Mucosa of stomach (tissue), 1 donor: ENCODE measurements around the gene TCFL5.

Experiments
- H3K27me3 ChIP-seq: one replicate; pipeline ENCODE4 v1.7.0; 2013; ENCODE audit warnings: mild to moderate bottlenecking, low read length; ENCODE audit not compliant: control insufficient read depth, insufficient read depth
- H3K36me3 ChIP-seq: one replicate; pipeline ENCODE4 v1.7.0; 2013; ENCODE audit warnings: low read length; ENCODE audit not compliant: control insufficient read depth, insufficient read depth
- H3K4me1 ChIP-seq: one replicate; pipeline ENCODE4 v1.7.0; 2013; ENCODE audit warnings: mild to moderate bottlenecking, low read length; ENCODE audit not compliant: control insufficient read depth, insufficient read depth
- H3K4me3 ChIP-seq: one replicate; pipeline ENCODE4 v1.7.0; 2013; ENCODE audit warnings: low read length
- H3K9ac ChIP-seq: one replicate; pipeline ENCODE4 v1.7.0; 2013; ENCODE audit warnings: mild to moderate bottlenecking, low read length, moderate library complexity
- H3K9me3 ChIP-seq: one replicate; pipeline ENCODE4 v1.7.0; 2013; ENCODE audit warnings: mild to moderate bottlenecking, low read length, moderate library complexity; ENCODE audit not compliant: control insufficient read depth
- donor health status: Pancreatic carcinoma.

TCFL5 gene

GRCh38 chr20:62825333-62825985 is 36.2 kb downstream of the TCFL5 start:
- peaks cover 5% of the 10 kb centered on the region for H3K27me3 ChIP-seq
- no peaks in the 10 kb centered on the region for H3K9me3 ChIP-seq
- H3K4me3 ChIP-seq, result no peak overlapping the region
- H3K4me1 ChIP-seq, result peaks cover 7% of the 10 kb centered on the region
- H3K9ac ChIP-seq, result no peak overlapping the region
- no peaks in the 10 kb centered on the region for H3K36me3 ChIP-seq

GRCh38 chr20:62824476-62825332 is 36.9 kb downstream of the TCFL5 start:
- Histone ChIP-seq H3K9me3 (no peaks in the 10 kb centered on the region), H3K9ac (no peak overlapping the region), H3K36me3 (no peaks in the 10 kb centered on the region), H3K4me3 (no peak overlapping the region), H3K27me3 (peaks cover 12% of the 10 kb centered on the region), H3K4me1 (peaks cover 9% of the 10 kb centered on the region)

GRCh38 chr20:62823688-62824475 is 37.7 kb downstream of the TCFL5 start:
- Histone ChIP-seq H3K9ac (no peak overlapping the region), H3K4me1 (peaks cover 17% of the 10 kb centered on the region), H3K4me3 (no peak overlapping the region)

GRCh38 chr20:62822788-62823651 is 38.6 kb downstream of the TCFL5 start:
- Histone ChIP-seq H3K9me3 (no peaks in the 10 kb centered on the region), H3K9ac (no peak overlapping the region), H3K27me3 (peaks cover 29% of the 10 kb centered on the region)

More at GRCh38 chr20:62823688-62824475, 37.7 kb downstream of the TCFL5 start:
- no peaks in the 10 kb centered on the region for H3K9me3 ChIP-seq
- H3K27me3 ChIP-seq, result peaks cover 20% of the 10 kb centered on the region
- no peaks in the 10 kb centered on the region for H3K36me3 ChIP-seq

GRCh38 chr20:62822239-62822787 is 39.3 kb downstream of the TCFL5 start:
- Histone ChIP-seq H3K9me3 (no peaks in the 10 kb centered on the region), H3K4me1 (peaks cover 26% of the 10 kb centered on the region), H3K27me3 (peaks cover 36% of the 10 kb centered on the region), H3K9ac (no peak overlapping the region), H3K36me3 (no peaks in the 10 kb centered on the region), H3K4me3 (no peak overlapping the region)

More at GRCh38 chr20:62822788-62823651, 38.6 kb downstream of the TCFL5 start:
- Histone ChIP-seq H3K36me3 (no peaks in the 10 kb centered on the region), H3K4me3 (no peak overlapping the region), H3K4me1 (peaks cover 25% of the 10 kb centered on the region)

GRCh38 chr20:62821726-62822210 is 39.9 kb downstream of the TCFL5 start:
- H3K27me3 ChIP-seq, result peaks cover 40% of the 10 kb centered on the region
- H3K9ac ChIP-seq, result no peak overlapping the region
- H3K4me3 ChIP-seq, result no peak overlapping the region
- H3K36me3 ChIP-seq, result no peaks in the 10 kb centered on the region
- peaks cover 26% of the 10 kb centered on the region for H3K4me1 ChIP-seq
- no peaks in the 10 kb centered on the region for H3K9me3 ChIP-seq

GRCh38 chr20:62820962-62821725 is 40.5 kb downstream of the TCFL5 start:
- peaks cover 46% of the 10 kb centered on the region for H3K27me3 ChIP-seq
- H3K36me3 ChIP-seq, result no peaks in the 10 kb centered on the region
- H3K9me3 ChIP-seq, result no peaks in the 10 kb centered on the region
- no peak overlapping the region for H3K4me3 ChIP-seq
- H3K9ac ChIP-seq, result no peak overlapping the region
- H3K4me1 ChIP-seq, result peaks cover 31% of the 10 kb centered on the region

GRCh38 chr20:62820208-62820961 is 41.2 kb downstream of the TCFL5 start:
- Histone ChIP-seq H3K36me3 (no peaks in the 10 kb centered on the region), H3K9me3 (no peaks in the 10 kb centered on the region), H3K9ac (no peak overlapping the region), H3K27me3 (peaks cover 54% of the 10 kb centered on the region), H3K4me1 (peaks cover 39% of the 10 kb centered on the region), H3K4me3 (no peak overlapping the region)

GRCh38 chr20:62819494-62820174 is 42.0 kb downstream of the TCFL5 start:
- no peak overlapping the region for H3K9ac ChIP-seq
- peaks cover 61% of the 10 kb centered on the region for H3K27me3 ChIP-seq
- H3K36me3 ChIP-seq, result no peaks in the 10 kb centered on the region
- no peak overlapping the region for H3K4me3 ChIP-seq
- no peaks in the 10 kb centered on the region for H3K9me3 ChIP-seq
- H3K4me1 ChIP-seq, result peaks cover 41% of the 10 kb centered on the region
